Measurements from ENCODE around the gene BIN2. TPM values are rescaled to one million over a fixed set of nuclear protein-coding genes. Genes with fewer than 3 reads are reported as not detected.

BIN2 gene
- total and polyA plus RNA-seq, 2 of the 13 experiments (the other 11 are each of a cell fraction or from before 2014, with no cell fraction given) = not detected

DNA sequence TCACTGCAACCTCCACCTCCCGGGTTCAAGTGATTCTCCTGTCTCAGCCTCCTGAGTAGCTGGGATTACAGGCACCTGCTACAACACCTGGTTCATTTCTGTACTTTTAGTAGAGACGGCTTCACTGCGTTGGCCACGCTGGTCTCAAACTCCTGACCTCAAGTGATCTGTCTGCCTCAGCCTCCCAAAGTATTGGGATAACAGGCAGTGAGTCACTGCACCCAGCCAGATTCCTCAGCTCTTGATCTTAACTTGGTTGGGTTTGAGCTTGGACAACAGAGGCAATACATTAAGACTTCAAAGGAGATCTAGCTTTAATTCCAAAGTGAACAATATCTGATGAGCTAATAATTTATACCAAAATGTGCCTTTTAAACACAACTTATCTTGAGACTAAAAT lies 79.7 kb downstream of the BIN2 start:
- in situ Hi-C loops (cut with HindIII; ENCODE audit: extremely low pct_ligation_motif_present, low pct_unique_long_range_greater_than_20kb) (no loop called here), intact Hi-C loops (cut with micrococcal nuclease; ENCODE audit: unreplicated experiment) (loop anchor here (10.0 kb wide), 1 partner anchor 199 kb away; the partner anchor contains the start of gene LETMD1)
- CTCF ChIA-PET (ENCODE audit: low intra/inter-chr PET ratio, low total read pairs) = no interaction called here
- H3K9me3 ChIP-seq (ENCODE audit: low read length) = no peaks in the 10 kb centered on the region
- H3K9ac ChIP-seq (ENCODE audit: insufficient read depth, low read depth, low read length) = no peak overlapping the region
- H3K79me2 ChIP-seq (ENCODE audit: insufficient read depth, low read length) = peaks cover 7% of the 10 kb centered on the region
- 70% methylated on average over 4 of the region's 4 CpGs for WGBS (ENCODE audit: low lambda C conversion rate)
- POLR2A ChIA-PET = interaction anchor here (1.3 kb wide), 1 partner anchor 26 kb away, joined by 8 read pairs; the partner anchor contains the start of gene POU6F1
- H3K4me3 ChIP-seq (replicated peaks in 1 of 3; ENCODE audit: insufficient read depth in 1 of 3, low read depth in 2 of 3, low read length in 3 of 3) = no peak overlapping the region
- no peak overlapping the region for H2AFZ ChIP-seq (ENCODE audit: low read length)
- H3K4me1 ChIP-seq (ENCODE audit: insufficient read depth, low read length) = peaks cover 36% of the 10 kb centered on the region
- no peak overlapping the region for H3K4me2 ChIP-seq (ENCODE audit: low read depth, low read length)
- no peaks in the 10 kb centered on the region for H3K27me3 ChIP-seq (ENCODE audit: control insufficient read depth in 1 of 2, insufficient read depth in 2 of 2, low read length in 2 of 2)
- TF ChIP-seq ZNF672 (CRISPR knock-in tag; IDR thresholded peaks at IDR 0.05) = no peak
- no peak for TF ChIP-seq FLYWCH1 (CRISPR knock-in tag; IDR thresholded peaks at IDR 0.05)
- TF ChIP-seq RNF2 (conservative IDR thresholded peaks at IDR 0.05; ENCODE audit: low read depth) = no peak
- TF ChIP-seq, protein P1, sequence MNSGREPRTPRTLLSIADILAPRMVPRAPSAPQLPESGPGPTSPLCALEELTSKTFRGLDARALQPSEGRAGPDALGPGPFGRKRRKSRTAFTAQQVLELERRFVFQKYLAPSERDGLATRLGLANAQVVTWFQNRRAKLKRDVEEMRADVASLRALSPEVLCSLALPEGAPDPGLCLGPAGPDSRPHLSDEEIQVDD (CRISPR knock-in tag; IDR thresholded peaks at IDR 0.05; ENCODE audit: borderline replicate concordance) = no peak
- no peak for TF ChIP-seq KDM1A (CRISPR knock-in tag; IDR thresholded peaks at IDR 0.05)
- peaks cover 12 to 27% of the 10 kb centered on the region in 2 experiments for H3K36me3 ChIP-seq (replicated peaks in 1 of 2; ENCODE audit: control insufficient read depth in 1 of 2, insufficient read depth in 2 of 2, low read length in 2 of 2)
- FAIRE-seq = no peak
- no peaks in the 10 kb centered on the region for H4K20me1 ChIP-seq (ENCODE audit: insufficient read depth, low read length)
- no peak for ATAC-seq
- no peak overlapping the region for H3K27ac ChIP-seq (ENCODE audit: extremely low read length, insufficient read depth, low read length)
- BruUV-seq (replicated peaks) = no TSS peak
- DNase-seq (ENCODE audit: low spot score) = no peak

DNA sequence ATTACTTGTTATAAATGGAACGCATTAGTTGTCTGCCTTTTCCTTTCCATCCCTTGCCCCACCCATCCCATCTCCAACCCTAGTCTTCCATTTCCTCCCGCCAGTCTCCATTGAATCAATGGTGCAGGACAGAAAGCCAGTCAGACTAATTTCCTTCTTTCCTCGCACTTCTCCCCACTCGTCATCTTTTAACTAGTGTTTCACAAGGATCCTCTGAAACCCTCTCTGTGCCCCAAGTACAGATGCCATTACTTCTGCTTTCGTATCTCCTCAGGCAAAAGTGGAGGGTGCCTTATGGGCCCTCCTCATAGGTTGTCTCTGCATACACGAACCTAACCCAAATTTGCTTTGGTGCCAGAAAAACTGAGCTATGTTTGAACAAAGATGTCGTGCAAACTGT lies 81.1 kb downstream of the BIN2 start:
- BruUV-seq (replicated peaks) = TSS peak; percentile 5
- in situ Hi-C loops (cut with HindIII; ENCODE audit: extremely low pct_ligation_motif_present, low pct_unique_long_range_greater_than_20kb) (no loop called here), intact Hi-C loops (cut with micrococcal nuclease; ENCODE audit: unreplicated experiment) (loop anchor here (10.0 kb wide), 1 partner anchor 198 kb away; the partner anchor contains the start of gene LETMD1)
- no peak for FAIRE-seq
- peaks cover 7% of the 10 kb centered on the region for H3K79me2 ChIP-seq (ENCODE audit: insufficient read depth, low read length)
- no peak overlapping the region for H3K9ac ChIP-seq (ENCODE audit: insufficient read depth, low read depth, low read length)
- no peaks in the 10 kb centered on the region for H4K20me1 ChIP-seq (ENCODE audit: insufficient read depth, low read length)
- 95% methylated on average over 7 of the region's 7 CpGs for WGBS (ENCODE audit: low lambda C conversion rate)
- ChIA-PET POLR2A (no interaction called here), CTCF (ENCODE audit: low intra/inter-chr PET ratio, low total read pairs) (no interaction called here)
- no peaks in the 10 kb centered on the region for H3K9me3 ChIP-seq (ENCODE audit: low read length)
- TF ChIP-seq ZFP82 (CRISPR knock-in tag; IDR thresholded peaks at IDR 0.05; ENCODE audit: borderline replicate concordance) (no peak), HES4 (CRISPR knock-in tag; IDR thresholded peaks at IDR 0.05; ENCODE audit: borderline replicate concordance) (no peak), SIX1 (CRISPR knock-in tag; IDR thresholded peaks at IDR 0.05; ENCODE audit: borderline replicate concordance) (no peak), SOX5 (CRISPR knock-in tag; IDR thresholded peaks at IDR 0.05; ENCODE audit: borderline replicate concordance) (no peak), ZNF724P (CRISPR knock-in tag; IDR thresholded peaks at IDR 0.05; ENCODE audit: borderline replicate concordance) (no peak), SMC3 (IDR thresholded peaks at IDR 0.05; ENCODE audit: low read length) (no peak), RBFOX2 (IDR thresholded peaks at IDR 0.05; ENCODE audit: low read depth, low read length) (0 out of 2 replicates have a peak, but pooled peaks have one; percentile 4), ZNF629 (CRISPR knock-in tag; conservative IDR thresholded peaks at IDR 0.05) (no peak)
- ATAC-seq = no peak
- no peaks in the 10 kb centered on the region; a peak in 1 of 5 replicates for H3K27me3 ChIP-seq (ENCODE audit: control insufficient read depth in 1 of 2, insufficient read depth in 2 of 2, low read length in 2 of 2)
- no peak overlapping the region for H2AFZ ChIP-seq (ENCODE audit: low read length)
- no peak overlapping the region for H3K4me3 ChIP-seq (replicated peaks in 1 of 3; ENCODE audit: insufficient read depth in 1 of 3, low read depth in 2 of 3, low read length in 3 of 3)
- H3K4me1 ChIP-seq (ENCODE audit: insufficient read depth, low read length) = peaks cover 36% of the 10 kb centered on the region
- H3K4me2 ChIP-seq (ENCODE audit: low read depth, low read length) = no peak overlapping the region
- H3K27ac ChIP-seq (ENCODE audit: extremely low read length, insufficient read depth, low read length) = no peak overlapping the region
- DNase-seq (ENCODE audit: low spot score) = no peak
- H3K36me3 ChIP-seq (replicated peaks in 1 of 2; ENCODE audit: control insufficient read depth in 1 of 2, insufficient read depth in 2 of 2, low read length in 2 of 2) = peaks cover 12 to 27% of the 10 kb centered on the region in 2 experiments

All from HepG2 (cell line).